HL-60 (cell line): Measurements from ENCODE around the gene EPHX1.

Source experiments
- GABPA ChIP-seq: IDR thresholded peaks from 2 replicates; pipeline ENCODE4 v1.6.1; 2012; ENCODE audit warnings: low read depth
- POLR2AphosphoS5 ChIP-seq: IDR thresholded peaks from 2 replicates; pipeline ENCODE4 v1.6.1; 2012; ENCODE audit warnings: low read depth
- SPI1 ChIP-seq: IDR thresholded peaks from 2 replicates; pipeline ENCODE4 v1.6.1; 2012; ENCODE audit warnings: low read depth, mild to moderate bottlenecking, borderline replicate concordance
- TF ChIP-seq, protein P1 (sequence below): IDR thresholded peaks from one replicate; pipeline ENCODE4 v1.5.1; 2011; ENCODE audit warnings: low read length, control low read depth, inconsistent platforms; ENCODE audit not compliant: insufficient read depth
- TF ChIP-seq, protein P2 (sequence below): IDR thresholded peaks from 2 replicates; pipeline ENCODE4 v1.6.1; 2012; ENCODE audit warnings: low read depth; ENCODE audit not compliant: insufficient replicate concordance

DNA sequence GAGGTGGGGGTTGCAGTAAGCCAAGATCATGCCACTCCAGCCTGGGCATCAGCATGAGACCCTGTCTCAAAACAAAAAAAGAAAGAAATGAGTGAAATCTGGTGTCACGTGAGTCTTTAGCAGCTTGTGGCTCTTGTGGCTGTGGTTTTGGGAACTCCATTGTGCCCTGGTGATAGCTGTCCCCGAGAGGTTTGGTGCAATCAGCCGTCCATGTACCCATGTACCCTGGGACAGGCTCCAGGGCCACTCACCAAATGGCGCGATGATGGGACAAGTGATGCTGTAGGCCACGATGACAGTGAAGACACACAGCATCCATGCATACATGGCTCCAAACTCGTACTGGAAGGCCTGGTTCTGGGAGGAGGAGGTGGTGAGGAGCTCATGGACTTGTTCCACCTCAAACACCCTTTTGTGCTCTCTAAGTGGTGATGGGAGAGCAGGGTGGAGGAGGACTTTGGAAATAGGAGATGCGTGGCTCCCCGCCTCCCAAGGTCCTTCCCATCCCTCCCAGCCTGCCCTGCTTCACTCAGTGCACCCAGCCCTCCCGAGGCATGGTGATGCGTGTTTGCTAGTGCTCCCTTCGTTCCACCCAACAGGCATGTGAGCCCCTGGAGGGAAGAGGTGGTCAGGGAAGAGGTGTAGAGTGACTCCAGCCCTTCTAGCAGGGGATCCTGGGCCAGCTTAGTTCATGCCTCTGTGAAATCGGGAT, 42.6 kb downstream of the EPHX1 start:
- TF ChIP-seq, protein P1, sequence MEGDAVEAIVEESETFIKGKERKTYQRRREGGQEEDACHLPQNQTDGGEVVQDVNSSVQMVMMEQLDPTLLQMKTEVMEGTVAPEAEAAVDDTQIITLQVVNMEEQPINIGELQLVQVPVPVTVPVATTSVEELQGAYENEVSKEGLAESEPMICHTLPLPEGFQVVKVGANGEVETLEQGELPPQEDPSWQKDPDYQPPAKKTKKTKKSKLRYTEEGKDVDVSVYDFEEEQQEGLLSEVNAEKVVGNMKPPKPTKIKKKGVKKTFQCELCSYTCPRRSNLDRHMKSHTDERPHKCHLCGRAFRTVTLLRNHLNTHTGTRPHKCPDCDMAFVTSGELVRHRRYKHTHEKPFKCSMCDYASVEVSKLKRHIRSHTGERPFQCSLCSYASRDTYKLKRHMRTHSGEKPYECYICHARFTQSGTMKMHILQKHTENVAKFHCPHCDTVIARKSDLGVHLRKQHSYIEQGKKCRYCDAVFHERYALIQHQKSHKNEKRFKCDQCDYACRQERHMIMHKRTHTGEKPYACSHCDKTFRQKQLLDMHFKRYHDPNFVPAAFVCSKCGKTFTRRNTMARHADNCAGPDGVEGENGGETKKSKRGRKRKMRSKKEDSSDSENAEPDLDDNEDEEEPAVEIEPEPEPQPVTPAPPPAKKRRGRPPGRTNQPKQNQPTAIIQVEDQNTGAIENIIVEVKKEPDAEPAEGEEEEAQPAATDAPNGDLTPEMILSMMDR = no peak
- TF ChIP-seq GABPA = no peak
- no peak for TF ChIP-seq POLR2AphosphoS5
- TF ChIP-seq, protein P2, sequence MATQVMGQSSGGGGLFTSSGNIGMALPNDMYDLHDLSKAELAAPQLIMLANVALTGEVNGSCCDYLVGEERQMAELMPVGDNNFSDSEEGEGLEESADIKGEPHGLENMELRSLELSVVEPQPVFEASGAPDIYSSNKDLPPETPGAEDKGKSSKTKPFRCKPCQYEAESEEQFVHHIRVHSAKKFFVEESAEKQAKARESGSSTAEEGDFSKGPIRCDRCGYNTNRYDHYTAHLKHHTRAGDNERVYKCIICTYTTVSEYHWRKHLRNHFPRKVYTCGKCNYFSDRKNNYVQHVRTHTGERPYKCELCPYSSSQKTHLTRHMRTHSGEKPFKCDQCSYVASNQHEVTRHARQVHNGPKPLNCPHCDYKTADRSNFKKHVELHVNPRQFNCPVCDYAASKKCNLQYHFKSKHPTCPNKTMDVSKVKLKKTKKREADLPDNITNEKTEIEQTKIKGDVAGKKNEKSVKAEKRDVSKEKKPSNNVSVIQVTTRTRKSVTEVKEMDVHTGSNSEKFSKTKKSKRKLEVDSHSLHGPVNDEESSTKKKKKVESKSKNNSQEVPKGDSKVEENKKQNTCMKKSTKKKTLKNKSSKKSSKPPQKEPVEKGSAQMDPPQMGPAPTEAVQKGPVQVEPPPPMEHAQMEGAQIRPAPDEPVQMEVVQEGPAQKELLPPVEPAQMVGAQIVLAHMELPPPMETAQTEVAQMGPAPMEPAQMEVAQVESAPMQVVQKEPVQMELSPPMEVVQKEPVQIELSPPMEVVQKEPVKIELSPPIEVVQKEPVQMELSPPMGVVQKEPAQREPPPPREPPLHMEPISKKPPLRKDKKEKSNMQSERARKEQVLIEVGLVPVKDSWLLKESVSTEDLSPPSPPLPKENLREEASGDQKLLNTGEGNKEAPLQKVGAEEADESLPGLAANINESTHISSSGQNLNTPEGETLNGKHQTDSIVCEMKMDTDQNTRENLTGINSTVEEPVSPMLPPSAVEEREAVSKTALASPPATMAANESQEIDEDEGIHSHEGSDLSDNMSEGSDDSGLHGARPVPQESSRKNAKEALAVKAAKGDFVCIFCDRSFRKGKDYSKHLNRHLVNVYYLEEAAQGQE = no peak
- TF ChIP-seq SPI1 = no peak
